Fibroblast of peridontal ligament (primary cell): ENCODE measurements around the gene BBS7.

ENCODE experiments used
- DNase-seq: peaks from one replicate; pipeline ENCODE4 v3.0.0-alpha.2; 2010; ENCODE audit errors: extremely low read depth

The BBS7 gene

GRCh38 chr4:121869841-121870822 lies at the start of gene BBS7:
Gene BBS7 (minus strand): TSS chr4:121870474. CDS start chr4:121870313, 161 bp downstream.
- peak; percentile 93 for DNase-seq

- DNase-seq, result peak; percentile 8
Measured at GRCh38 chr4:121913667-121914066, 43.4 kb upstream of the BBS7 start.

- no peak for DNase-seq
Measured at GRCh38 chr4:121908346-121908745, 38.1 kb upstream of the BBS7 start.

GRCh38 chr4:121900132-121900983 lies 30.1 kb upstream of the BBS7 start:
- DNase-seq, result peak; percentile 77

- no peak for DNase-seq
Measured at GRCh38 chr4:121898150-121898549, 27.9 kb upstream of the BBS7 start.

- no peak for DNase-seq
Measured at GRCh38 chr4:121888134-121888533, 17.9 kb upstream of the BBS7 start.

- DNase-seq, result no peak
Measured at GRCh38 chr4:121885115-121885514, 14.8 kb upstream of the BBS7 start.

- DNase-seq, result no peak
Measured at GRCh38 chr4:121881158-121881557, 10.9 kb upstream of the BBS7 start.

- DNase-seq, result no peak
Measured at GRCh38 chr4:121879135-121879534, 8.9 kb upstream of the BBS7 start.

- DNase-seq, result peak; percentile 26
Measured at GRCh38 chr4:121877041-121877773, 6.9 kb upstream of the BBS7 start.

GRCh38 chr4:121876070-121876469 lies 5.8 kb upstream of the BBS7 start:
- no peak for DNase-seq

GRCh38 chr4:121875652-121876051 lies 5.4 kb upstream of the BBS7 start:
- peak; percentile 46 for DNase-seq

- peak; percentile 66 for DNase-seq
Measured at GRCh38 chr4:121873604-121874003, 3.3 kb upstream of the BBS7 start.

GRCh38 chr4:121863799-121864198 lies 6.5 kb downstream of the BBS7 start:
- no peak for DNase-seq

- DNase-seq, result no peak
Measured at GRCh38 chr4:121861426-121861825, 8.8 kb downstream of the BBS7 start.

GRCh38 chr4:121860121-121860520 lies 10.2 kb downstream of the BBS7 start:
- DNase-seq, result peak; percentile 8

- no peak for DNase-seq
Measured at GRCh38 chr4:121851354-121851753, 18.9 kb downstream of the BBS7 start.

GRCh38 chr4:121846662-121847061 lies 23.6 kb downstream of the BBS7 start:
- no peak for DNase-seq

GRCh38 chr4:121842862-121843261 lies 27.4 kb downstream of the BBS7 start:
- no peak for DNase-seq

- no peak for DNase-seq
Measured at GRCh38 chr4:121838136-121838535, 32.1 kb downstream of the BBS7 start.

- DNase-seq, result no peak
Measured at GRCh38 chr4:121829511-121829910, 40.8 kb downstream of the BBS7 start.

GRCh38 chr4:121827853-121828252 lies 42.4 kb downstream of the BBS7 start:
- DNase-seq, result peak; percentile 59
